ENCODE data around the gene FLII.

- no peak for TF ChIP-seq CTCF (IDR thresholded peaks at IDR 0.05)
- no peak for TF ChIP-seq POLR2A (IDR thresholded peaks at IDR 0.05)
Measured at GRCh38 chr17:18230288-18231141, 28.0 kb downstream of the FLII start.
